ENCODE results near the gene TMPRSS9. TPM values are rescaled to one million over a fixed set of nuclear protein-coding genes. Genes with fewer than 3 reads are reported as not detected.
"Not testable (repeated sequence)": the region's sequence is repeated elsewhere in the genome, so short reads cannot be mapped to it uniquely, and the experiment has no call there.

The TMPRSS9 gene
- total and polyA plus RNA-seq, 2 of the 13 experiments (the other 11 are each of a cell fraction or from before 2014, with no cell fraction given): 2.5 to 5.2 TPM

DNA sequence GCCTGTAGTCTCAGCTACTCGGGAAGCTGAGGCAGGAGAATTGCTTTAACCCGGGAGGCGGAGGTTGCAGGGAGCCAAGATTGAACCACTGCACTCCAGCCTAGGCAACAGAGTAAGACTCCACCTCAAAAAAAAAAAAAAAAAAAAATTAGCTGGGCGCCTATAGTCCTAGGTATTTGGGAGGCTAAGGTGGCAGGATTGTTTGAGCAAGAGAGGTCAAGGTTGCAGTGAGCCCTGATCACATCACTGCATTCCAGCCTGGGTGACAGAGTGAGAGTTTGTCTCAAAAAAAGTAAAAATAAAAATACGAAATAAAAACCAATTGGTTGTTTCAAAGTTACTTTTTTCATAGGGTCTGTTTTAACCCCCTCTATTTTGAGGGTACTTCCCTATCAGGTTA lies 98.0 kb downstream of the TMPRSS9 start (continued):
- TF ChIP-seq NCOA2 (CRISPR knock-in tag; IDR thresholded peaks at IDR 0.05) (peak; percentile 54; the same call in 1 of the 2 replicates), SP140L (CRISPR knock-in tag; IDR thresholded peaks at IDR 0.05; ENCODE audit: borderline replicate concordance) (no peak), CEBPG (CRISPR knock-in tag; IDR thresholded peaks at IDR 0.05) (peak; percentile 57), HDAC2 (CRISPR knock-in tag; IDR thresholded peaks at IDR 0.05) (no peak), CEBPB (IDR thresholded peaks at IDR 0.05; ENCODE audit: borderline replicate concordance, low read depth, low read length) (peak; percentile 72; the same call in 1 of the 2 replicates), ZNF558 (CRISPR knock-in tag; IDR thresholded peaks at IDR 0.05; ENCODE audit: borderline replicate concordance) (no peak), SRF (IDR thresholded peaks at IDR 0.05; ENCODE audit: low read depth, low read length) (no peak), MAFG (CRISPR knock-in tag; IDR thresholded peaks at IDR 0.05) (no peak)

DNA sequence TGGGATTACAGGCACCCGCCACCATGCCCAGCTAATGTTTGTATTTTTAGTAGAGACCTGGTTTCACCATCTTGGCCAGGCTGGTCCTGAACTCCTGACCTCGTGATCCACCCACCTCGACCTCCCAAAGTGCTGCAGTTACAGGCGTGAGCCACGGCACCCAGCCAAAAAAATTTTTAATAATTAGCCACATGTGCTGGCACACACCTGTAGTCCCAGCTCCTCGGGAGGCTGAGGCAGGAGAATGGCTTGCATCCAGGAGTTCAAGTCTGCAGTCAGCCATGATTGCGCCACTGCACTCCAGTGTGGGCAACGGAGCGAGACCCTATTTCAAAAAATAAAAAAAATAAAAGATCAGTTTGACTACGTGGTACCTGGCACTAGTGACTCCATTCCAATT lies 98.7 kb downstream of the TMPRSS9 start:
- H4K20me1 ChIP-seq (ENCODE audit: insufficient read depth, low read length); H3K4me3 ChIP-seq (replicated peaks in 1 of 3; ENCODE audit: insufficient read depth in 1 of 3, low read depth in 2 of 3, low read length in 3 of 3); H3K27me3 ChIP-seq (ENCODE audit: control insufficient read depth in 1 of 2, insufficient read depth in 2 of 2, low read length in 2 of 2); ATAC-seq; DNase-seq (ENCODE audit: low spot score); intact Hi-C loops (cut with micrococcal nuclease; ENCODE audit: unreplicated experiment); BruUV-seq (replicated peaks); CTCF ChIA-PET (ENCODE audit: low intra/inter-chr PET ratio, low total read pairs); in situ Hi-C loops (cut with HindIII; ENCODE audit: extremely low pct_ligation_motif_present, low pct_unique_long_range_greater_than_20kb); FAIRE-seq; H3K36me3 ChIP-seq (replicated peaks in 1 of 2; ENCODE audit: control insufficient read depth in 1 of 2, insufficient read depth in 2 of 2, low read length in 2 of 2); H3K27ac ChIP-seq (ENCODE audit: extremely low read length, insufficient read depth, low read length); H2AFZ ChIP-seq (ENCODE audit: low read length); H3K9ac ChIP-seq (ENCODE audit: insufficient read depth, low read depth, low read length); H3K4me2 ChIP-seq (ENCODE audit: low read depth, low read length); H3K9me3 ChIP-seq (ENCODE audit: low read length): not testable (repeated sequence)
- 40% methylated on average over 8 of the region's 10 CpGs for WGBS (ENCODE audit: low lambda C conversion rate)
- H3K4me1 ChIP-seq (ENCODE audit: insufficient read depth, low read length): peaks cover 70% of the 10 kb centered on the region
- POLR2A ChIA-PET: interaction anchor here (0.8 to 3.5 kb wide), 4 partner anchors 15 to 82 kb away, joined by 3 to 49 read pairs (median 20); partner anchors contain the start of genes GADD45B and TIMM13
- H3K79me2 ChIP-seq (ENCODE audit: insufficient read depth, low read length): peaks cover 28% of the 10 kb centered on the region
- TF ChIP-seq PITX1 (CRISPR knock-in tag; IDR thresholded peaks at IDR 0.05) (0 out of 2 replicates have a peak, but pooled peaks have one; percentile 4), HDAC1 (CRISPR knock-in tag; IDR thresholded peaks at IDR 0.05) (0 out of 2 replicates have a peak, but pooled peaks have one; percentile 25)
